ENCODE results near the gene CDYL2. TPM values are rescaled to one million over a fixed set of nuclear protein-coding genes. Genes with fewer than 3 reads are reported as not detected.
"Not testable (repeated sequence)": the region's sequence is repeated elsewhere in the genome, so short reads cannot be mapped to it uniquely, and the experiment has no call there.

The CDYL2 gene
- total RNA-seq, 4 donors from 2014 or later = 1.8 to 4.8 (median 3.1) TPM

- 93 to 94% methylated on average over 1 of the region's 1 CpG for WGBS, 2 donors
- DNase-seq = no peak
- Histone ChIP-seq H3K4me1 (no peaks in the 10 kb centered on the region), H3K27me3 (peaks cover 0 to 4% (median 0%) of the 10 kb centered on the region in 4 donors), H3K4me3 (no peak overlapping the region), H3K36me3 (no peaks in the 10 kb centered on the region), H3K27ac (no peak overlapping the region), H3K9me3 (no peaks in the 10 kb centered on the region)
- TF ChIP-seq CTCF (IDR thresholded peaks at IDR 0.05) (no peak), POLR2A (IDR thresholded peaks at IDR 0.05) (no peak)
- intact Hi-C loops (cut with DNase I) = no loop called here
Measured at GRCh38 chr16:80825365-80825758, 21.0 kb upstream of the CDYL2 start.

- no peaks in the 10 kb centered on the region for H3K9me3 ChIP-seq
- H3K27me3 ChIP-seq = peaks cover 0 to 4% (median 0%) of the 10 kb centered on the region in 4 donors
- intact Hi-C loops (cut with DNase I) = no loop called here
- H3K36me3 ChIP-seq = no peaks in the 10 kb centered on the region
- no peak for DNase-seq
- 20 to 24% methylated on average over 5 of the region's 5 CpGs for WGBS, 2 donors
- H3K4me3 ChIP-seq = no peak overlapping the region
- H3K27ac ChIP-seq = no peak overlapping the region
- no peaks in the 10 kb centered on the region for H3K4me1 ChIP-seq
- peak in 5 of 6 experiments; percentile 51 to 78 (median 66) for TF ChIP-seq CTCF (IDR thresholded peaks at IDR 0.05)
- no peak for TF ChIP-seq POLR2A (IDR thresholded peaks at IDR 0.05)
Measured at GRCh38 chr16:80824623-80825364, 20.4 kb upstream of the CDYL2 start.

- intact Hi-C loops (cut with DNase I) = loop anchor here (10.0 kb wide), 1 partner anchor 295 kb away; no protein-coding TSS in a partner anchor
- no peak overlapping the region for H3K27ac ChIP-seq
- no peak overlapping the region for H3K4me3 ChIP-seq
- no peaks in the 10 kb centered on the region for H3K4me1 ChIP-seq
- TF ChIP-seq POLR2A (IDR thresholded peaks at IDR 0.05) (no peak), CTCF (IDR thresholded peaks at IDR 0.05) (no peak)
- no peaks in the 10 kb centered on the region for H3K36me3 ChIP-seq
- 83 to 85% methylated on average over 2 of the region's 2 CpGs for WGBS, 2 donors
- H3K27me3 ChIP-seq = peaks cover 0 to 28% (median 0%) of the 10 kb centered on the region in 4 donors
- no peak for DNase-seq
- peaks cover 0 to 3% (median 0%) of the 10 kb centered on the region in 3 donors for H3K9me3 ChIP-seq
Measured at GRCh38 chr16:80819988-80820387, 15.6 kb upstream of the CDYL2 start.

- H3K27ac ChIP-seq = no peak overlapping the region
- TF ChIP-seq POLR2A (IDR thresholded peaks at IDR 0.05) = no peak
- TF ChIP-seq CTCF (IDR thresholded peaks at IDR 0.05) = no peak
- peaks cover 0 to 31% (median 0%) of the 10 kb centered on the region in 4 donors for H3K27me3 ChIP-seq
- WGBS, 2 donors = 85 to 89% methylated on average over 6 to 7 of the region's 7 CpGs
- H3K36me3 ChIP-seq = no peaks in the 10 kb centered on the region
- intact Hi-C loops (cut with DNase I) = loop anchor here (10.0 kb wide), 1 partner anchor 292 kb away; no protein-coding TSS in a partner anchor
- no peaks in the 10 kb centered on the region for H3K4me1 ChIP-seq
- H3K4me3 ChIP-seq = no peak overlapping the region
- H3K9me3 ChIP-seq = peaks cover 0 to 3% (median 0%) of the 10 kb centered on the region in 3 donors
- DNase-seq = no peak
Measured at GRCh38 chr16:80816356-80816755, 12.0 kb upstream of the CDYL2 start.

GRCh38 chr16:80815278-80815677 lies 10.9 kb upstream of the CDYL2 start:
- not testable (repeated sequence) for H3K4me1 ChIP-seq, H3K36me3 ChIP-seq, H3K4me3 ChIP-seq, H3K27ac ChIP-seq, H3K9me3 ChIP-seq, DNase-seq
- peaks cover 0 to 31% (median 0%) of the 10 kb centered on the region in 4 donors for H3K27me3 ChIP-seq
- WGBS, 2 donors = 81 to 93% methylated on average over 2 of the region's 2 CpGs
- intact Hi-C loops (cut with DNase I) = loop anchor here (10.0 kb wide), 1 partner anchor 290 kb away; no protein-coding TSS in a partner anchor
